ENCODE data around the gene GALNT2. TPM values are rescaled to one million over a fixed set of nuclear protein-coding genes. Genes with fewer than 3 reads are reported as not detected.

GALNT2 gene
- total RNA-seq, 2 donors from 2014 or later: 47.4 to 67.3 TPM

- Histone ChIP-seq H3K4me3 (no peak overlapping the region), H3K27me3 (no peaks in the 10 kb centered on the region), H3K4me1 (no peaks in the 10 kb centered on the region), H3K9ac (ENCODE audit: low read depth in 2 of 2, low read length in 2 of 2) (no peak overlapping the region), H3K27ac (no peak overlapping the region), H3K36me3 (peaks cover 5% of the 10 kb centered on the region), H3K9me3 (no peaks in the 10 kb centered on the region)
- intact Hi-C loops (cut with DNase I): no loop called here
- no peak for DNase-seq
- TF ChIP-seq CTCF (IDR thresholded peaks at IDR 0.05): no peak
Observed at GRCh38 chr1:230254265-230254664, 187.2 kb downstream of the GALNT2 start.

GRCh38 chr1:230255116-230255515 lies 188.1 kb downstream of the GALNT2 start:
- H3K9ac ChIP-seq (ENCODE audit: low read depth in 2 of 2, low read length in 2 of 2): no peak overlapping the region
- H3K36me3 ChIP-seq: peaks cover 2% of the 10 kb centered on the region
- TF ChIP-seq CTCF (IDR thresholded peaks at IDR 0.05): no peak
- no peaks in the 10 kb centered on the region for H3K4me1 ChIP-seq
- intact Hi-C loops (cut with DNase I): no loop called here
- H3K9me3 ChIP-seq: no peaks in the 10 kb centered on the region
- H3K4me3 ChIP-seq: no peak overlapping the region
- no peaks in the 10 kb centered on the region for H3K27me3 ChIP-seq
- H3K27ac ChIP-seq: no peak overlapping the region
- no peak for DNase-seq

GRCh38 chr1:230255991-230256390 lies 189.0 kb downstream of the GALNT2 start:
- H3K36me3 ChIP-seq: no peaks in the 10 kb centered on the region
- no peaks in the 10 kb centered on the region for H3K4me1 ChIP-seq
- intact Hi-C loops (cut with DNase I): no loop called here
- H3K27me3 ChIP-seq: no peaks in the 10 kb centered on the region
- no peak overlapping the region for H3K9ac ChIP-seq (ENCODE audit: low read depth in 2 of 2, low read length in 2 of 2)
- no peaks in the 10 kb centered on the region for H3K9me3 ChIP-seq
- H3K27ac ChIP-seq: no peak overlapping the region
- no peak for DNase-seq
- TF ChIP-seq CTCF (IDR thresholded peaks at IDR 0.05): no peak
- no peak overlapping the region for H3K4me3 ChIP-seq

DNA sequence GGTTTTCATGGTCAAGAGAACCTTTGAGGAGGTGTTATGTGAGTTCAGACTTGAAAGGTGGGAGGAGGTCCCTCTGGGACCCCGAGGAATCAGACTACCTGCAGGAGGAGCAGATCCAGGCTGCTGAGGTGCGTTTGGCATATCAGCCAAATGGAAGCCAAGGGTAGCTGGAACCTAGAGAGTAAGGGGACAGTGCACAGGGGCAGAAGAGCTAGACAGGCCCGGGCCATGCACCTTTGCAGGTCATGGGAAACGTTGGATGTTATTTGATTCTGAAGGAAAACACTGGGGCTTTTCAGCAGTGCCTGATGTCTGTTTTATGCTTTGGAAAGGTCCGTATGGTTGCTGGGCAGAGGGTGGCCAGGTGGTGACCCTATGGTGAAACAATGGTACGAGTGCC lies 189.9 kb downstream of the GALNT2 start:
- Histone ChIP-seq H3K27me3 (no peaks in the 10 kb centered on the region), H3K4me3 (no peak overlapping the region), H3K27ac (no peak overlapping the region), H3K9ac (ENCODE audit: low read depth in 2 of 2, low read length in 2 of 2) (no peak overlapping the region), H3K9me3 (no peaks in the 10 kb centered on the region), H3K36me3 (no peaks in the 10 kb centered on the region), H3K4me1 (no peaks in the 10 kb centered on the region)
- no peak for TF ChIP-seq CTCF (IDR thresholded peaks at IDR 0.05)
- DNase-seq: no peak
- intact Hi-C loops (cut with DNase I): no loop called here

DNA sequence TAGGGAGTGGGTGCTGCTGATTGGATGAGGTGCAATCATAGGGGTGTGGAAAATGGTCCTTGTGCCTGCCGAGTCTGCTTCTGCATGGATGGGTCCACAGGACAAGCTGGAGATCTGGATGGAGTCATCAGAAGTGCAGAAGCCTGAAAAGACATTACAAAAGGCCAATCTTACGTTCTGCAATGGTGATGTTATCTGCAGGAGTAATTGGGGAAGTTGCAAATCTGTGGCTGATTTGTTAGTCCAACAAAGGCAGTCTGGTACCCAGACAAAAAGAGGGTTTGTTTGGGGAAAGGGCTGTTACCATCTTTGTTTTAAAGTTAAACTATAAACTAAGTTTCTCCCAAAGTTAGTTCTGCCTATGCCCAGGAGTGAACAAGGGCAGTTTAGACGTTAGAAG lies 192.6 kb downstream of the GALNT2 start:
- no peak overlapping the region for H3K9ac ChIP-seq (ENCODE audit: low read depth in 2 of 2, low read length in 2 of 2)
- no peaks in the 10 kb centered on the region for H3K9me3 ChIP-seq
- no peak overlapping the region for H3K4me3 ChIP-seq
- H3K27me3 ChIP-seq: no peaks in the 10 kb centered on the region
- intact Hi-C loops (cut with DNase I): no loop called here
- no peak for TF ChIP-seq CTCF (IDR thresholded peaks at IDR 0.05)
- no peaks in the 10 kb centered on the region for H3K4me1 ChIP-seq
- no peak overlapping the region for H3K27ac ChIP-seq
- H3K36me3 ChIP-seq: no peaks in the 10 kb centered on the region
- DNase-seq: no peak

DNA sequence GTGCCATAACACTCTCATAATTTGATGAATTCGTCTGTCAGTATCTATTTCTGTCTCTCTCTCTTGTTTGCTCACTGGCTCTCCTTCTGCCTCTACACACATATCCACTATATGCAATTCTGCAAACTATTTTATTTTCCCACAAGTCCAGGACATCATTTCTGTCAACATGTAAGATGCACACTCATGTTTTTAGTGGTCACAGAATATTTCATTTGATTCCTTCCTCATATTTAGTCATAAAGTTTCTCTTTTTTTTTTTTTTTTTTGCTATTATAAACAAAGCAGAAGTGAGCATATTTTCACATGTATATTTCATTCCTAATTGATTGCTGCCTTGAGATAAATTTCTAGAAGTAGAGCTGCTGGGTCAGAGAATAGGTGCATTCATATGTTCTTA lies 193.8 kb downstream of the GALNT2 start:
- Histone ChIP-seq H3K36me3 (no peaks in the 10 kb centered on the region), H3K4me3 (no peak overlapping the region), H3K9me3 (no peaks in the 10 kb centered on the region), H3K4me1 (no peaks in the 10 kb centered on the region), H3K9ac (ENCODE audit: low read depth in 2 of 2, low read length in 2 of 2) (no peak overlapping the region), H3K27ac (no peak overlapping the region), H3K27me3 (no peaks in the 10 kb centered on the region)
- no peak for TF ChIP-seq CTCF (IDR thresholded peaks at IDR 0.05)
- no peak for DNase-seq
- intact Hi-C loops (cut with DNase I): no loop called here

All from colonic mucosa (tissue), 4 donors.